Osteoblast (primary cell): ENCODE results near the gene AFF1. TPM values are rescaled to one million over a fixed set of nuclear protein-coding genes. Genes with fewer than 3 reads are reported as not detected.

Experiments used
- DNase-seq: peaks from one replicate; pipeline ENCODE4 v3.0.0; 2011; ENCODE audit warnings: low spot score, mixed read lengths; ENCODE audit not compliant: insufficient read length; ENCODE audit errors: missing footprints
- H2AFZ ChIP-seq: 2 replicates; pipeline ENCODE4 v1.6.0; 2011; ENCODE audit warnings: mild to moderate bottlenecking, low read length
- H3K27ac ChIP-seq: 2 replicates; pipeline ENCODE4 v1.5.1; 2011; ENCODE audit warnings: mild to moderate bottlenecking, low read depth, low read length, moderate library complexity
- H3K27me3 ChIP-seq: 2 replicates; pipeline ENCODE4 v1.6.0; 2012; ENCODE audit warnings: mild to moderate bottlenecking, control low read depth, inconsistent platforms, low read length, moderate library complexity; ENCODE audit not compliant: insufficient read depth
- H3K36me3 ChIP-seq: 2 replicates; pipeline ENCODE4 v1.5.1; 2011; ENCODE audit warnings: mild to moderate bottlenecking, low read length, control low read depth, moderate library complexity; ENCODE audit not compliant: insufficient read depth
- H3K4me1 ChIP-seq: 2 replicates; pipeline ENCODE4 v1.5.1; 2011; ENCODE audit warnings: mild to moderate bottlenecking, low read length, control low read depth, moderate library complexity; ENCODE audit not compliant: insufficient read depth
- H3K4me2 ChIP-seq: 2 replicates; pipeline ENCODE4 v1.6.0; 2011; ENCODE audit warnings: mild to moderate bottlenecking, low read length; ENCODE audit not compliant: insufficient read depth
- H3K4me3 ChIP-seq: fragments of 200-600 bp; sonication (generic); 3 replicates; pipeline ENCODE4 v1.5.1; 2012; ENCODE audit warnings: mild to moderate bottlenecking, low read length, inconsistent platforms; ENCODE audit not compliant: insufficient read depth
- H3K79me2 ChIP-seq: 2 replicates; pipeline ENCODE4 v1.6.0; 2012; ENCODE audit warnings: mild to moderate bottlenecking, low read length, control low read depth, inconsistent platforms; ENCODE audit not compliant: insufficient read depth
- H3K9me3 ChIP-seq: 2 replicates; pipeline ENCODE4 v1.5.1; 2011; ENCODE audit warnings: low read depth, low read length, control low read depth
- H4K20me1 ChIP-seq: 2 replicates; pipeline ENCODE4 v1.6.0; 2012; ENCODE audit warnings: mild to moderate bottlenecking, low read length, control low read depth; ENCODE audit not compliant: insufficient read depth
- CTCF ChIP-seq: IDR thresholded peaks from 2 replicates; pipeline ENCODE4 v1.5.1; 2011; ENCODE audit warnings: mild to moderate bottlenecking, low read depth, low read length, moderate library complexity; ENCODE audit errors: extremely low read depth
- total RNA-seq: library from RNA; depleted of rRNA; stranded (reverse); fragments of >200 nt; gene quantifications from 2 replicates; pipeline ENCODE4 v1.2.3, GENCODE V29; 2012

The AFF1 gene
- total RNA-seq, 1 donor = 19.5 TPM

DNA sequence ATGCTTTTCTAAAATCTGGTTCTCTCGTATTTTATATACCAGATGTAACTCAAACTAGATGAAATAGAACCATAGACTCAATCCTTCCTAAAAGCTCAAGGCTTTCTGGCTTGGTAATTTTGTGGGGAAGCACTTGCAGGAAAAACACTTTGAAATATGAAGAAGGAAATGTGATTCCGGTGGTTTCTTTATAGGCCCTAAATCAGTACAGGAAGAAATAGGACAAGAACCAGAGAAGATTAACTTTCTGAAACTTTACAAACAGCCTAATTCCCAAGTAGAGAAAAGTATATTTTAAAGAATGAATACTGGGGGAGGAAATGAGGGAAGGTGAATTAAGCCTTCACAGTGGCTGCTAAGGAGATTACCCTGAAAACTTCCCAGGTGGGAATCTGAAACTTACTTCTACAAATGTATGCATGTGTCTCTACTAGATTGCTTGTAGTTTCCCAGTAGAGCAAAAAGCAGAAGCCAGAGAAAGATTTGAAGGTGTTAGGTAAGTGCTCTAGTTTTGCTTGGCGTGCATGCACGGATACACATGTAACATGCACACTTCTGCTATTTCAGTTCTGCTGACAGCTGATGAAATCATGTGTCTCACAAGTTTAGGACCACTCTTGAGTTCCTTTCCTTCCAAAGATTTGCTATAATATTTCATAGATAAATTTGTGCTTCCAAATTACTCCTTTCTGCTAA lies 92.1 kb downstream of the AFF1 start:
- Histone ChIP-seq H4K20me1 (peaks cover 23% of the 10 kb centered on the region), H3K4me1 (peaks cover 24% of the 10 kb centered on the region), H3K36me3 (no peaks in the 10 kb centered on the region), H3K79me2 (peaks cover 90% of the 10 kb centered on the region), H3K4me2 (no peak overlapping the region), H2AFZ (no peak overlapping the region), H3K4me3 (no peak overlapping the region), H3K9me3 (no peaks in the 10 kb centered on the region), H3K27ac (no peak overlapping the region), H3K27me3 (no peaks in the 10 kb centered on the region)
- no peak for TF ChIP-seq CTCF
- DNase-seq = no peak

- H3K36me3 ChIP-seq = no peaks in the 10 kb centered on the region
- no peaks in the 10 kb centered on the region for H3K9me3 ChIP-seq
- peaks cover 95% of the 10 kb centered on the region for H3K79me2 ChIP-seq
- peaks cover 27% of the 10 kb centered on the region for H4K20me1 ChIP-seq
- H3K4me1 ChIP-seq = peaks cover 48% of the 10 kb centered on the region
- no peak overlapping the region for H3K4me3 ChIP-seq
- H3K27ac ChIP-seq = no peak overlapping the region
- TF ChIP-seq CTCF = no peak
- H3K4me2 ChIP-seq = no peak overlapping the region
- no peaks in the 10 kb centered on the region for H3K27me3 ChIP-seq
- no peak for DNase-seq
- H2AFZ ChIP-seq = no peak overlapping the region
Observed at GRCh38 chr4:87029356-87029755, 94.5 kb downstream of the AFF1 start.

GRCh38 chr4:87030124-87030523 lies 95.3 kb downstream of the AFF1 start:
- H4K20me1 ChIP-seq = peaks cover 32% of the 10 kb centered on the region
- H3K36me3 ChIP-seq = no peaks in the 10 kb centered on the region
- DNase-seq = no peak
- H3K27me3 ChIP-seq = no peaks in the 10 kb centered on the region
- no peak overlapping the region for H3K4me2 ChIP-seq
- H3K79me2 ChIP-seq = peaks cover 96% of the 10 kb centered on the region
- TF ChIP-seq CTCF = no peak
- H2AFZ ChIP-seq = no peak overlapping the region
- peaks cover 55% of the 10 kb centered on the region for H3K4me1 ChIP-seq
- no peak overlapping the region for H3K4me3 ChIP-seq
- no peak overlapping the region for H3K27ac ChIP-seq
- no peaks in the 10 kb centered on the region for H3K9me3 ChIP-seq

- H4K20me1 ChIP-seq = peaks cover 24% of the 10 kb centered on the region
- H3K4me1 ChIP-seq = peaks cover 55% of the 10 kb centered on the region
- peak overlapping the region; percentile 69 for H2AFZ ChIP-seq
- peak overlapping the region; percentile 42 for H3K27ac ChIP-seq
- H3K9me3 ChIP-seq = no peaks in the 10 kb centered on the region
- H3K4me2 ChIP-seq = peak overlapping the region; percentile 77
- no peak for TF ChIP-seq CTCF
- H3K27me3 ChIP-seq = no peaks in the 10 kb centered on the region
- DNase-seq = no peak
- no peaks in the 10 kb centered on the region for H3K36me3 ChIP-seq
- peaks cover 95% of the 10 kb centered on the region for H3K79me2 ChIP-seq
- peak overlapping the region; percentile 14 for H3K4me3 ChIP-seq
Observed at GRCh38 chr4:87030755-87031441, 96.1 kb downstream of the AFF1 start.
